GM12878 (cell line): ENCODE measurements around the gene CTBS. TPM values are rescaled to one million over a fixed set of nuclear protein-coding genes. Genes with fewer than 3 reads are reported as not detected.

ENCODE experiments used
- ATAC-seq: fragments of 200-7000 bp; cut with Tn5 transposase; 3 replicates; pipeline ENCODE4 v1.9.1; 2020; ENCODE audit warnings: mild to moderate bottlenecking, moderate library complexity
- BruUV-seq: library from RNA; stranded (reverse); fragments of 400-500 nt; replicated peaks from 2 replicates; lab custom pipeline; 2021; lab: Mats Ljungman, UMichigan
- CTCF ChIA-PET: fragments of 300-600 bp; sonication (Branson Sonifier 250); formaldehyde crosslinking; extraction: SDS; loops from one replicate; lab custom pipeline; 2021; ENCODE audit warnings: inconsistent platforms; lab: Yijun Ruan, JAX
- POLR2A ChIA-PET: fragments of 350-600 bp; formaldehyde crosslinking; extraction: SDS; loops from one replicate; lab custom pipeline; 2021; ENCODE audit warnings: inconsistent platforms; lab: Charles Lee
- RAD21 ChIA-PET: fragments of 300-600 bp; sonication (Branson Sonifier 250); formaldehyde crosslinking; loops from one replicate; lab custom pipeline; 2023; ENCODE audit warnings: antibody characterized with exemption; ENCODE audit not compliant: unreplicated experiment; lab: Charles Lee
- SMC1A ChIA-PET: fragments of 300-600 bp; sonication (Branson Sonifier 250); formaldehyde crosslinking; loops from one replicate; lab custom pipeline; 2023; ENCODE audit not compliant: unreplicated experiment, uncharacterized antibody; lab: Charles Lee
- DNase-seq: peaks from one replicate; pipeline ENCODE4 v3.0.0-alpha.2; 2011; ENCODE audit warnings: low read depth, low spot score
- FAIRE-seq: peaks from 3 replicates; lab custom pipeline; 2011; peaks lifted over from hg19 to GRCh38; lab: Jason Lieb, UNC
- H2AFZ ChIP-seq: 2 replicates; pipeline ENCODE4 v1.6.0; 2011; ENCODE audit warnings: low read depth, low read length, control low read depth; ENCODE audit not compliant: control insufficient read depth
- H3K27ac ChIP-seq: 2 replicates; pipeline ENCODE4 v1.5.1; 2011; ENCODE audit warnings: control low read depth; ENCODE audit not compliant: control insufficient read depth, insufficient read depth
- H3K27me3 ChIP-seq, 2 experiments: replicated peaks in 1 of 2; 2 replicates each; pipeline versions ENCODE4 v1.6.0 to v1.6.1; 2011; ENCODE audit warnings: low read length in 1 of 2; ENCODE audit not compliant: control insufficient read depth in 2 of 2, insufficient read depth in 2 of 2
- H3K36me3 ChIP-seq, 2 experiments: 2 replicates each; pipeline ENCODE4 v1.5.1; 2011; ENCODE audit warnings: low read length in 1 of 2; ENCODE audit not compliant: control insufficient read depth in 2 of 2, insufficient read depth in 2 of 2
- H3K4me1 ChIP-seq: 2 replicates; pipeline ENCODE4 v1.6.1; 2011; ENCODE audit warnings: mild to moderate bottlenecking, low read length, moderate library complexity, mixed read lengths; ENCODE audit not compliant: control insufficient read depth, insufficient read depth
- H3K4me2 ChIP-seq: 2 replicates; pipeline ENCODE4 v1.6.0; 2011; ENCODE audit warnings: control low read depth; ENCODE audit not compliant: control insufficient read depth, insufficient read depth
- H3K4me3 ChIP-seq: fragments of 200-600 bp; sonication (generic); 2 replicates; pipeline ENCODE4 v1.5.1; 2016
- H3K79me2 ChIP-seq: 2 replicates; pipeline ENCODE4 v1.6.0; 2011; ENCODE audit warnings: low read length; ENCODE audit not compliant: control insufficient read depth, insufficient read depth
- H3K9ac ChIP-seq: 2 replicates; pipeline ENCODE4 v1.8.0; 2011; ENCODE audit warnings: low read length, control low read depth, mixed read lengths; ENCODE audit not compliant: control insufficient read depth, insufficient read depth
- H3K9me3 ChIP-seq: replicated peaks from 3 replicates; pipeline ENCODE4 v1.5.1; 2011; ENCODE audit warnings: mild to moderate bottlenecking, low read length; ENCODE audit not compliant: control insufficient read depth, insufficient read depth
- H4K20me1 ChIP-seq: 2 replicates; pipeline ENCODE4 v1.6.0; 2011; ENCODE audit not compliant: control insufficient read depth, insufficient read depth
- BACH1 ChIP-seq: fragments of 450-650 bp; IDR thresholded peaks from 2 replicates; pipeline ENCODE4 v1.6.1; 2017; ENCODE audit warnings: mild to moderate bottlenecking, borderline replicate concordance
- CBX5 ChIP-seq: sonication (generic); IDR thresholded peaks from 2 replicates; pipeline ENCODE4 v1.6.1; 2016; ENCODE audit warnings: low read depth, moderate library complexity, mild to moderate bottlenecking, inconsistent platforms
- CREM ChIP-seq: IDR thresholded peaks from 2 replicates; pipeline ENCODE4 v1.6.1; 2014; ENCODE audit warnings: antibody characterized with exemption, low read depth
- NFIC ChIP-seq: IDR thresholded peaks from 2 replicates; pipeline ENCODE4 v1.6.1; 2012; ENCODE audit warnings: low read depth, mild to moderate bottlenecking, inconsistent platforms, low read length, moderate library complexity
- PRDM15 ChIP-seq: fragments of 450-650 bp; formaldehyde crosslinking; IDR thresholded peaks from 2 replicates; pipeline ENCODE4 v1.4.0; 2020; ENCODE audit warnings: mild to moderate bottlenecking, moderate library complexity
- ZBED1 ChIP-seq: IDR thresholded peaks from 2 replicates; pipeline ENCODE4 v1.6.1; 2016; ENCODE audit warnings: borderline replicate concordance
- ZNF24 ChIP-seq: fragments of 450-650 bp; IDR thresholded peaks from 2 replicates; pipeline ENCODE4 v1.6.1; 2017; ENCODE audit warnings: antibody characterized with exemption, mild to moderate bottlenecking
- WGBS: methylation state at CpG from one replicate; pipeline ENCODE4 v1.1.6; 2016; ENCODE audit warnings: low lambda C conversion rate; ENCODE audit not compliant: insufficient replicate concordance, insufficient coverage; ENCODE audit errors: missing lambda C conversion rate; 5-methylcytosine and 5-hydroxymethylcytosine counted together
- in situ Hi-C: fragments of 300-500 bp; cut with MboI; formaldehyde crosslinking; loops from 9 replicates; pipeline ENCODE4 v1.14.3; 2018; ENCODE audit warnings: mixed read lengths
- intact Hi-C: fragments of 100-400 bp; cut with micrococcal nuclease; formaldehyde crosslinking; loops from one replicate; pipeline ENCODE4 v1.14.2; 2022; ENCODE audit not compliant: unreplicated experiment
- polyA plus RNA-seq, 11 experiments: library from polyadenylated mRNA; depleted of rRNA in 4 of 11; unstranded in 6 of 11; stranded (reverse) in 5 of 11; fragments of >200 nt; fragmentation: Nextera tagmentation in 4 of 11; fragmentation: Illumina TruSeq in 1 of 11; extraction: Ambion mirVana in 4 of 11; extraction: Trizol in 1 of 11; gene quantifications; 1 replicate in 1 of 11; 2 replicates in 10 of 11; pipeline versions ENCODE4 v1.2.1 to v1.2.3, GENCODE V29; 2011 to 2016; ENCODE audit warnings: inconsistent platforms in 2 of 11, missing spikeins in 2 of 11, low read depth in 1 of 11
- total RNA-seq, 4 experiments: library from RNA; depleted of rRNA in 3 of 4; stranded (reverse); fragments of >200 nt in 3 of 4; fragmentation: Illumina TruSeq in 1 of 4; extraction: Trizol in 1 of 4; gene quantifications; 2 replicates each; pipeline versions ENCODE4 v1.2.1 to v1.2.3, GENCODE V29; 2013 to 2021
- TF ChIP-seq, protein P1 (sequence below), 3 experiments: IDR thresholded peaks in 2 of 3; conservative IDR thresholded peaks in 1 of 3; 2 replicates each; pipeline ENCODE4 v1.5.1; 2011; ENCODE audit warnings: low read depth in 3 of 3, low read length in 3 of 3, mild to moderate bottlenecking in 3 of 3, control low read depth in 2 of 3, moderate library complexity in 2 of 3, inconsistent platforms in 1 of 3, mixed read lengths in 1 of 3; ENCODE audit not compliant: control insufficient read depth in 2 of 3, insufficient read depth in 1 of 3; ENCODE audit errors: extremely low read depth in 1 of 3
- TF ChIP-seq, protein P2 (sequence below): IDR thresholded peaks from 2 replicates; pipeline ENCODE4 v1.6.1; 2011; ENCODE audit warnings: mild to moderate bottlenecking, low read depth, low read length, moderate library complexity; ENCODE audit not compliant: insufficient replicate concordance

The CTBS gene
- total and polyA plus RNA-seq, 10 of the 15 experiments (the other 5 are each of a cell fraction or from before 2014, with no cell fraction given) = 4.3 to 21.2 (median 12.3) TPM

- DNase-seq (no peak), FAIRE-seq (peak; percentile 49), ATAC-seq (no peak)
- intact Hi-C loops = no loop called here
- H3K4me1 ChIP-seq = no peaks in the 10 kb centered on the region
- no peaks in the 10 kb centered on the region for H3K27me3 ChIP-seq
- H3K9ac ChIP-seq = no peak overlapping the region
- ChIA-PET RAD21 (no interaction called here), CTCF (no interaction called here), POLR2A (interaction anchor here (1.2 kb wide), 1 partner anchor 47 kb away, joined by 3 read pairs; the partner anchor contains the start of gene RPF1), SMC1A (interaction anchor here (1.1 to 1.2 kb wide), 2 partner anchors 40 to 77 kb away, joined by 3 read pairs; no protein-coding TSS in a partner anchor)
- no peak overlapping the region for H3K4me2 ChIP-seq
- BruUV-seq = no TSS peak
- H3K4me3 ChIP-seq = no peak overlapping the region
- no peak overlapping the region for H2AFZ ChIP-seq
- no peaks in the 10 kb centered on the region for H3K79me2 ChIP-seq
- 100% methylated on average over 1 of the region's 1 CpG for WGBS
- in situ Hi-C loops = no loop called here
- no peaks in the 10 kb centered on the region for H4K20me1 ChIP-seq
- H3K36me3 ChIP-seq = no peaks in the 10 kb centered on the region
- TF ChIP-seq CBX5 (0 out of 2 replicates have a peak, but pooled peaks have one; percentile 29), BACH1 (no peak)
- no peak overlapping the region for H3K27ac ChIP-seq
- peaks cover 3% of the 10 kb centered on the region; the same call in 1 of the 3 replicates for H3K9me3 ChIP-seq
Measured at GRCh38 chr1:84525779-84526178, 48.5 kb downstream of the CTBS start.

- no peak overlapping the region for H2AFZ ChIP-seq
- H3K9me3 ChIP-seq = peaks cover 3% of the 10 kb centered on the region; the same call in 1 of the 3 replicates
- ATAC-seq = no peak
- H3K4me2 ChIP-seq = no peak overlapping the region
- H3K4me1 ChIP-seq = no peaks in the 10 kb centered on the region
- BruUV-seq = no TSS peak
- no peak for FAIRE-seq
- CTCF ChIA-PET = interaction anchor here (0.9 kb wide), 1 partner anchor 16 kb away, joined by 3 read pairs; no protein-coding TSS in a partner anchor
- intact Hi-C loops = no loop called here
- no peaks in the 10 kb centered on the region for H4K20me1 ChIP-seq
- no peaks in the 10 kb centered on the region for H3K27me3 ChIP-seq
- POLR2A ChIA-PET = no interaction called here
- no peak overlapping the region for H3K9ac ChIP-seq
- SMC1A ChIA-PET = interaction anchor here (0.9 kb wide), 1 partner anchor 9 kb away, joined by 3 read pairs; no protein-coding TSS in a partner anchor
- RAD21 ChIA-PET = no interaction called here
- in situ Hi-C loops = no loop called here
- no peak overlapping the region for H3K27ac ChIP-seq
- no peak overlapping the region for H3K4me3 ChIP-seq
- no peak for DNase-seq
- H3K36me3 ChIP-seq = no peaks in the 10 kb centered on the region
- H3K79me2 ChIP-seq = no peaks in the 10 kb centered on the region
- TF ChIP-seq, protein P1, sequence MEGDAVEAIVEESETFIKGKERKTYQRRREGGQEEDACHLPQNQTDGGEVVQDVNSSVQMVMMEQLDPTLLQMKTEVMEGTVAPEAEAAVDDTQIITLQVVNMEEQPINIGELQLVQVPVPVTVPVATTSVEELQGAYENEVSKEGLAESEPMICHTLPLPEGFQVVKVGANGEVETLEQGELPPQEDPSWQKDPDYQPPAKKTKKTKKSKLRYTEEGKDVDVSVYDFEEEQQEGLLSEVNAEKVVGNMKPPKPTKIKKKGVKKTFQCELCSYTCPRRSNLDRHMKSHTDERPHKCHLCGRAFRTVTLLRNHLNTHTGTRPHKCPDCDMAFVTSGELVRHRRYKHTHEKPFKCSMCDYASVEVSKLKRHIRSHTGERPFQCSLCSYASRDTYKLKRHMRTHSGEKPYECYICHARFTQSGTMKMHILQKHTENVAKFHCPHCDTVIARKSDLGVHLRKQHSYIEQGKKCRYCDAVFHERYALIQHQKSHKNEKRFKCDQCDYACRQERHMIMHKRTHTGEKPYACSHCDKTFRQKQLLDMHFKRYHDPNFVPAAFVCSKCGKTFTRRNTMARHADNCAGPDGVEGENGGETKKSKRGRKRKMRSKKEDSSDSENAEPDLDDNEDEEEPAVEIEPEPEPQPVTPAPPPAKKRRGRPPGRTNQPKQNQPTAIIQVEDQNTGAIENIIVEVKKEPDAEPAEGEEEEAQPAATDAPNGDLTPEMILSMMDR (IDR thresholded peaks at IDR 0.05 in 2 of 3, conservative IDR thresholded peaks at IDR 0.05 in 1 of 3; ENCODE audit: control insufficient read depth in 2 of 3, extremely low read depth in 1 of 3, insufficient read depth in 1 of 3, low read depth in 3 of 3, low read length in 3 of 3) = no peak
- TF ChIP-seq, protein P2, sequence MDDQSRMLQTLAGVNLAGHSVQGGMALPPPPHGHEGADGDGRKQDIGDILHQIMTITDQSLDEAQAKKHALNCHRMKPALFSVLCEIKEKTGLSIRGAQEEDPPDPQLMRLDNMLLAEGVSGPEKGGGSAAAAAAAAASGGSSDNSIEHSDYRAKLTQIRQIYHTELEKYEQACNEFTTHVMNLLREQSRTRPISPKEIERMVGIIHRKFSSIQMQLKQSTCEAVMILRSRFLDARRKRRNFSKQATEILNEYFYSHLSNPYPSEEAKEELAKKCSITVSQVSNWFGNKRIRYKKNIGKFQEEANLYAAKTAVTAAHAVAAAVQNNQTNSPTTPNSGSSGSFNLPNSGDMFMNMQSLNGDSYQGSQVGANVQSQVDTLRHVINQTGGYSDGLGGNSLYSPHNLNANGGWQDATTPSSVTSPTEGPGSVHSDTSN = no peak
- no peak for TF ChIP-seq PRDM15
- no peak for TF ChIP-seq ZNF24
- TF ChIP-seq CREM = no peak
- TF ChIP-seq ZBED1 = no peak
- no peak for TF ChIP-seq NFIC
Measured at GRCh38 chr1:84524590-84524989, 49.6 kb downstream of the CTBS start.
